Natural killer cell (primary cell): ENCODE measurements around the gene GPRC5D. TPM values are rescaled to one million over a fixed set of nuclear protein-coding genes. Genes with fewer than 3 reads are reported as not detected.
A peak's percentile ranks its signal among the peaks of the same experiment; 100 is the strongest.

Experiments used
- ATAC-seq, 3 donors: fragments of 150-1000 bp in 2 of 3; fragments of 200-7000 bp in 1 of 3; cut with Tn5 transposase; 1 replicate in 1 of 3; 2 replicates in 2 of 3; pipeline ENCODE4 v1.10.0; 2021; ENCODE audit warnings: mild to moderate bottlenecking in 2 of 3, moderate library complexity in 2 of 3
- DNase-seq, 2 donors: peaks; one replicate each; pipeline versions ENCODE4 v3.0.0 to v3.0.0-alpha.2; 2013 to 2021; ENCODE audit warnings: mixed read lengths in 1 of 2
- H3K27ac ChIP-seq: one replicate; pipeline ENCODE4 v1.5.1; 2013; ENCODE audit warnings: mild to moderate bottlenecking, low read length
- H3K27me3 ChIP-seq: one replicate; pipeline ENCODE4 v1.6.1; 2013; ENCODE audit warnings: low read length; ENCODE audit not compliant: control insufficient read depth, insufficient read depth
- H3K36me3 ChIP-seq: one replicate; pipeline ENCODE4 v1.6.1; 2013; ENCODE audit warnings: low read length; ENCODE audit not compliant: control insufficient read depth, insufficient read depth
- H3K4me1 ChIP-seq: one replicate; pipeline ENCODE4 v1.6.1; 2013; ENCODE audit warnings: low read length; ENCODE audit not compliant: control insufficient read depth, insufficient read depth
- H3K4me3 ChIP-seq: one replicate; pipeline ENCODE4 v1.5.1; 2013; ENCODE audit warnings: low read length
- H3K9me3 ChIP-seq: one replicate; pipeline ENCODE4 v1.6.1; 2013; ENCODE audit warnings: low read length; ENCODE audit not compliant: control insufficient read depth, insufficient read depth
- H3K27ac Mint-ChIP-seq, 2 donors: one replicate each; pipeline ENCODE4 v1.8.0; 2022; ENCODE audit warnings: mild to moderate bottlenecking in 2 of 2, mixed read lengths in 2 of 2, moderate library complexity in 1 of 2
- H3K27me3 Mint-ChIP-seq, 2 donors: one replicate each; pipeline ENCODE4 v1.8.0; 2022; ENCODE audit warnings: low read depth in 2 of 2, mixed read lengths in 2 of 2
- H3K36me3 Mint-ChIP-seq: one replicate; pipeline ENCODE4 v1.8.0; 2022; ENCODE audit warnings: mixed read lengths
- H3K4me1 Mint-ChIP-seq, 2 donors: one replicate each; pipeline ENCODE4 v1.8.0; 2022; ENCODE audit warnings: mixed read lengths in 2 of 2
- H3K4me3 Mint-ChIP-seq: one replicate; pipeline ENCODE4 v1.8.0; 2022; ENCODE audit warnings: mild to moderate bottlenecking, moderate library complexity, mixed read lengths
- H3K9me3 Mint-ChIP-seq, 2 donors: one replicate each; pipeline ENCODE4 v1.8.0; 2022; ENCODE audit warnings: mixed read lengths in 2 of 2
- CTCF ChIP-seq: fragments of 200-600 bp; IDR thresholded peaks from one replicate; pipeline ENCODE4 v1.8.0; 2022; ENCODE audit warnings: antibody characterized with exemption
- WGBS: methylation state at CpG from one replicate; pipeline ENCODE4 v1.1.7; 2013; ENCODE audit warnings: missing lambda C conversion rate; ENCODE audit not compliant: insufficient coverage; 5-methylcytosine and 5-hydroxymethylcytosine counted together
- intact Hi-C: fragments of 100-400 bp; cut with micrococcal nuclease; formaldehyde crosslinking; loops from one replicate; pipeline ENCODE4 v1.14.2; 2022
- total RNA-seq, 4 donors: library from RNA; stranded (reverse); fragments of 120-200 nt in 1 of 4; gene quantifications; one replicate each; pipeline versions ENCODE4 v1.2.3 to v1.2.4, GENCODE V29; 2013 to 2022

Gene GPRC5D
- total RNA-seq, 3 donors from 2014 or later (not counting 1 experiment from before 2014, with no cell fraction given), result 5.5 TPM; not detected in 2

- H3K4me3 ChIP-seq, result no peak overlapping the region
Observed at GRCh38 chr12:12917517-12917916, 34.5 kb downstream of the GPRC5D start.

GRCh38 chr12:12916135-12916944 is 35.6 kb downstream of the GPRC5D start:
- no peaks in the 10 kb centered on the region for H3K36me3 ChIP-seq
- no peaks in the 10 kb centered on the region for H3K36me3 Mint-ChIP-seq
- H3K27me3 Mint-ChIP-seq, result peaks cover 15 to 26% of the 10 kb centered on the region in 2 donors
- no peak overlapping the region for H3K27ac ChIP-seq
- no peak overlapping the region for H3K4me3 ChIP-seq
- peak; percentile 95 for TF ChIP-seq CTCF
- H3K9me3 Mint-ChIP-seq, result no peaks in the 10 kb centered on the region
- no peaks in the 10 kb centered on the region for H3K27me3 ChIP-seq
- no peaks in the 10 kb centered on the region for H3K9me3 ChIP-seq
- peak; percentile 95 to 100 (median 99) for ATAC-seq
- intact Hi-C loops, result loop anchor here (1.0 to 2.0 kb wide), 4 partner anchors 182 to 1250 kb away; no protein-coding TSS in a partner anchor
- H3K4me1 Mint-ChIP-seq, result peaks cover 7 to 10% of the 10 kb centered on the region in 2 donors
- 19% methylated on average over 19 of the region's 19 CpGs for WGBS
- peak overlapping the region; percentile 3 for H3K4me3 Mint-ChIP-seq
- peaks cover 5% of the 10 kb centered on the region for H3K4me1 ChIP-seq
- peak; percentile 76 to 90 for DNase-seq
- no peak overlapping the region for H3K27ac Mint-ChIP-seq

More at GRCh38 chr12:12917517-12917916, 34.5 kb downstream of the GPRC5D start:
- Histone ChIP-seq H3K4me1 (peaks cover 5% of the 10 kb centered on the region), H3K27me3 (no peaks in the 10 kb centered on the region), H3K27ac (no peak overlapping the region), H3K9me3 (no peaks in the 10 kb centered on the region), H3K36me3 (no peaks in the 10 kb centered on the region)
- DNase-seq (no peak), ATAC-seq (no peak)
- WGBS, result no CpG with 5 or more reads among the region's 2 CpGs
- Mint-ChIP-seq H3K9me3 (no peaks in the 10 kb centered on the region), H3K27ac (no peak overlapping the region), H3K36me3 (no peaks in the 10 kb centered on the region), H3K4me3 (no peak overlapping the region), H3K4me1 (peaks cover 7 to 10% of the 10 kb centered on the region in 2 donors), H3K27me3 (peaks cover 15 to 18% of the 10 kb centered on the region in 2 donors)
- TF ChIP-seq CTCF, result no peak
- intact Hi-C loops, result loop anchor here (2.0 kb wide), 1 partner anchor 1249 kb away; no protein-coding TSS in a partner anchor

GRCh38 chr12:12915656-12916055 is 36.3 kb downstream of the GPRC5D start:
- DNase-seq (no peak), ATAC-seq (no peak)
- no peak for TF ChIP-seq CTCF
- Mint-ChIP-seq H3K9me3 (no peaks in the 10 kb centered on the region), H3K4me1 (peaks cover 7 to 10% of the 10 kb centered on the region in 2 donors), H3K4me3 (no peak overlapping the region), H3K36me3 (no peaks in the 10 kb centered on the region), H3K27me3 (peaks cover 15 to 26% of the 10 kb centered on the region in 2 donors), H3K27ac (no peak overlapping the region)
- H3K4me3 ChIP-seq, result no peak overlapping the region
- H3K27ac ChIP-seq, result no peak overlapping the region
- no peaks in the 10 kb centered on the region for H3K9me3 ChIP-seq
- no peaks in the 10 kb centered on the region for H3K36me3 ChIP-seq
- peaks cover 5% of the 10 kb centered on the region for H3K4me1 ChIP-seq
- intact Hi-C loops, result loop anchor here (1.0 to 2.0 kb wide), 4 partner anchors 183 to 1251 kb away; no protein-coding TSS in a partner anchor
- WGBS, result 87% methylated on average over 9 of the region's 10 CpGs
- no peaks in the 10 kb centered on the region for H3K27me3 ChIP-seq
